GM11168 (cell line): Measurements from ENCODE around the gene SPSB4.

Experiments
- in situ Hi-C: fragments of 300-500 bp; cut with MboI; formaldehyde crosslinking; loops from one replicate; pipeline ENCODE4 v1.12.0; 2022; ENCODE audit warnings: low sequenced_read_pairs; ENCODE audit not compliant: unreplicated experiment

Gene SPSB4

GRCh38 chr3:141072950-141073349 is 21.8 kb downstream of the SPSB4 start:
- in situ Hi-C loops: no loop called here

DNA sequence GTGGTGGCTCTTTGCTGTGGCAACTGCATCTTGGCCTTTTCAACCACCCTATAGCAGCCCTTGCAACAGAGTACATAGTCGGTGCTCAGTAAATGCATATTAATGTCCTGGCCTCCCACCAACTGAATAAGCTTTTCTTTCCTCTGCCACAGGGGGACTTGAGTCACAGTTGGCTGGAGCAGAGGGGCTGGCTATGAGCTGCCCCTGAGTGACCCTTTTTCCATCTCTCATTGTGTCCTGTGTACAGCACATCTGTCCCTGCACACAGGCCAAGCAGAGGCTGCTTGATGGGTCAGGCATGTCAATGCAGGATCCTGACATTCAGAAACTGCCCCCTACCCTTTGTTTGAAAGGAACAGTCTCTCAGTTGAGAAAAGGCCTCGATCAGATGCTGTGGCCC is 22.4 kb downstream of the SPSB4 start:
- in situ Hi-C loops: no loop called here

DNA sequence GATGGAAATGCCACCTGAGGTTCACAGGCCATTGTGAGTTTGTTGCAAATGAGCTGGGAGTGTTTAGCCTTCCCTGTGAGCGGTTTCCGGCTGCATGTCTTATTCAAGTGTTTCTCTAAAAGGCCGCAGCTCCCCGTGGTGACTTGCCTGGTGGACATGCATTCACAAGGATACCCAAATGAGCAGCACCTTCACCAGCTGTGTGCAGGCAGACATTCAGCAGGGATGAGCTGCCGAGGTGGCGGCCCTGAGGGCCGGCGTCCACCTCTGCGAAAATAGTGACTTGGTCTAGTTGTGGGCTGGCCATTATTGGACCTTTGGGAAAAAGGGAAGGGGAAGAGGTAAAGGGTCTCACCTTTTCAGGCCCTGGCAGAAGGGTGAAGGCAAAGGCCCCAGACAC is 23.4 kb downstream of the SPSB4 start:
- in situ Hi-C loops: no loop called here

DNA sequence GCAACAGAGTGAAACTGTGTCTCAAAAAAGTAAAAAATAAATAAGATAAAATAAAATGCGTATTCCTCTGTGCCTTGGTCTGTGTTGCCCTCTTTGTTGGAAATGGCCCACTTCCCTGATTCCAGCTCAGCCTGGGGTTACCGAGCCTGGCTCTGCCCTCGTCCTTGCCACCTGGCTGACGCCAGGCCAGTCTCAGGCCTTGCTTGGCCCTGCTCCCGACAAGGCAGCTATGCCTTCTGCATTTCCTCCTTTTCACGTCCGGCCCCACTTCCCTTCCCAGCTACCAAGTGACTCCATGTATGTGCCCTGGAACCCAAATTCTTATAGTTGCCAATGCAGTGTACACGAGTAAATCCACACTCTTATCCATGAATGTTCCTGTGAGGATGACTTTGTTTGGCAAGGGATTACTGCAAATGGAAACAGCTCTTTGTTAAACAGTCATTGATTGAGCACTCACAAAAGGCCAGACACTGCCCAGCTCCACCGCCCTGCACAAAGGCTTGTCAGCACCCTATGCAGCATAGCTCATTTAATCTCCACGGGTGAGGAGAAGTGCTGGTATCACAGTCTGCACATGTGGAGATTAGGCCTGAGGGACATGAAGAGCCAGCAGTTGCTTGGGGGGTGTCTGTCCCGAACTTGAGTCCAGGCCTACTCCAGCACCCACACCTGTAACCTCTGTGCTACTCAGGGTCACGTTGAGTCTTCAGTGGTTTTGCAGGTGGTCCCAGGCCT is 25.1 kb downstream of the SPSB4 start:
- in situ Hi-C loops: no loop called here

DNA sequence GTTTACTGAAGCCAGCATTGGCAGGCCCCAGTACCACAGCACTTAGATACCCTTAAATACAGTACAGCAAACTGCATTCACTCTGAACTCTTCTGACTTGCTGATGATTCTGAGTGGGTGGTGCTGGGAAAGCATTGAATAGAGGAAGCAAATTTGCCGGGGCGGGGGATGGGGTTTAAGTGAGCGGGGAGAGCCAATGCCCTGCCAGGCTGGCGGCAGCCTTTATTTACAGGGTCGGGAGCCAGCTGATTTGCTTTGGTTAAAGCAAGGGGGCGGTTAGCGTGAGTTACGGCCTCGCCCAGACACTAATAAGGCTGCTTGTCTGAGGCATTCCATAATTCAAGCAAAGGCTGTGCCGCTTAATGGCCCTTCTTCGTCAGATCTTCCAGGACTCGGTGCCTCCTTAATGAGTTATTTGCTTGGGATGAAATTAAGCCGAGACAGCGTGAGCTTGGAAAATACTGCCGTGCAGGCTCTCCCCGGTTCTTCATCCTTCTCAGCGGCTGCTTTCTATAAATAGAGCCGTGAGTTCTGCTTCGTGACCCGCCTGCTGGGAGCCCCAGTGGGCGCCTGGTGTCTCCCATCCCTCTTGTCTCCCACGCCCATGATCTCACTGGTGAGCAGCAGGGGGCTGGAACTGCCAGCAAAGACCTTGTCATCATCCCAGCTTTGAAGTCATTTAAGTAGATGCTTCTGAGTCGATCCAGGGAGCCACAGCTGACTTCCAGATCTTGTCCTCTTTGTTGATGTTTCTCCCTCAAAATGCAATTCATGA is 25.8 kb downstream of the SPSB4 start:
- in situ Hi-C loops: no loop called here

GRCh38 chr3:141077631-141078030 is 26.5 kb downstream of the SPSB4 start:
- in situ Hi-C loops: no loop called here

- in situ Hi-C loops: no loop called here
Observed at GRCh38 chr3:141078200-141078599, 27.1 kb downstream of the SPSB4 start.

DNA sequence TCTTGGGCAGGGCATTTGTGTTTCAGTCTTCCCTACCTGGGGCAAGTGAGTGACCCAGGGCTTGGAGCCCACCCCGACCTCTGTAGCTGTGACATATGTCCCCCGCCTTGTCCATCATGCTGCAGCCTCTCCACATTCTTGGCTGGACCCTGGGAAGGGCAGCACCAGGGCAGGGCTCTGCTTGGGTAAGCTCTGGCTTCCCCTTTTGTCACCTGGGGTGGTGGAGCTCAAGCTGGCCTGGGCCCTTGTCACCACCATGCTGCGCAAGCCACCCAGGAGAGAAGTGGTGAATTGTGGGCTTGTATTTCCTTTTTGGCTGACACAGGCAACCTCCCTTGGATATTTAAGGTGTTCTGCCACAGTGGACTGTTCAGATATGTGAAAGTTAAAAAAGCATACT is 29.3 kb downstream of the SPSB4 start:
- in situ Hi-C loops: no loop called here

DNA sequence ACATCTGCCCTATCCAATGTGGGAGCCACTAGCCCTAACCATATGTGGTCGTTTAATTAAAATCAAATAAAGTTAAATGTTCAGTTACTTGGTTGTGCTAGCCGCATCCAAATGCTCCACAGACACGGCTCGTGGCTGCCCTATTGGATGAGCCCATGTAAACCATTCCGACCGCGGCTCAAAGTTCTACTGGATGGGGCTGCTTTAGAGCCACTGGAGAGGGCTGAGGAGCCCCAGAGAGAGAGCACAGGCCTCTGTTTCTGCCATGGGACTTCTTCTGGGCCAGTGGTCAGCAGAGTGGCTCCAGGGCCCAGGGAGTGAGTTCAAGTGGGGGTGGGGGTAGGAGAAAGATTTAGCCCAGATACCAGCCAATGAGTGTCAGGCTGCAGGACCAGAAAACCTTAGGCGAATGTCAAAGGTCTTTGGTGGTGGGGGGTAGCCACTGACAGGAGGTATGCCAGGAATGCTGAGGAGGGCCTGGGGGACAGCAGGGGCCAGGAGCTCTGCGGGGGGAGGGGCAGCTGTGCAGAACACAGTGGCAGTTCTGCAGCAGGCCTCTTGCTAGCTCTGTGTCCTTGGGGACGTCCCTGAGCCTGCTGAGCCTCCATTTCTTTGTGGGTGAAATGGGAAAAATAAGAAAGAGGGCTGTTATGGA is 30.1 kb downstream of the SPSB4 start:
- in situ Hi-C loops: no loop called here

GRCh38 chr3:141082064-141082463 is 30.9 kb downstream of the SPSB4 start:
- in situ Hi-C loops: no loop called here

GRCh38 chr3:141083226-141083625 is 32.1 kb downstream of the SPSB4 start:
- in situ Hi-C loops: no loop called here

GRCh38 chr3:141083836-141084649 is 32.9 kb downstream of the SPSB4 start:
- in situ Hi-C loops: no loop called here

DNA sequence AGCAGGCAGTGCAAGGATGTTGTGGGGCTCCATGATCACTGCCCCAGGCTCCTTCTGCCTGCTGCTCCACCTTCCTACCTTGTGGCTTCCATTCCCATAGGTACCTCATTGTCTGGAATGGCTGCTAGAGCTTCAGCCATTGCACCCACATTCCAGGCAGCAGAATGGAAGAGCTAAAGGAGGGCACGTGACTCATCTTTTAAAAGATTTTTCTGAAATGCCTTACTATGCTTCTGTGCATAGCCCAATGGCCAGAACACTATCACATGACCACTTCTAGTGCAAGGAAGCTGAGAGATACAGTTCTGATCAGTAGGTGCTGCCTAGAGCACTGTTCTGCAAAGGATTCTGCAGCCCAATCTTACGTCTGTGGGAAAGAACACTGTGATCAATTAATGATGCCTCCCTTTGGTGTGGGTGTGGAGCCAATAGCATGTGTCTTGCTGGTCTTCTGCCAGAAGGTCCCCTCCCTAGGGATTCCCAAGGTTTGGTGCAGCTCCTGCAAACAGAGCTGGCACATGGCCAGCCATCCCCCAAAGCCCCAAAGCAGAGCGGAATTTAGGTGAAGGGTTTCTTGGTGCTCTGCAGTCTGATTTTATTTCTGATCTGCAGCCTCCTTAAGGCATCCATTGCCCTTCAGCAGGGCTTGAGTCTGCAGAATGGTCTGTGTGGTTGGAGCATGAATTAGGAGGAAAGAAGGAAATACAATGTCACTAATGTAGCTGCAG is 34.4 kb downstream of the SPSB4 start:
- in situ Hi-C loops: no loop called here

- in situ Hi-C loops: no loop called here
Observed at GRCh38 chr3:141086188-141086587, 35.0 kb downstream of the SPSB4 start.

DNA sequence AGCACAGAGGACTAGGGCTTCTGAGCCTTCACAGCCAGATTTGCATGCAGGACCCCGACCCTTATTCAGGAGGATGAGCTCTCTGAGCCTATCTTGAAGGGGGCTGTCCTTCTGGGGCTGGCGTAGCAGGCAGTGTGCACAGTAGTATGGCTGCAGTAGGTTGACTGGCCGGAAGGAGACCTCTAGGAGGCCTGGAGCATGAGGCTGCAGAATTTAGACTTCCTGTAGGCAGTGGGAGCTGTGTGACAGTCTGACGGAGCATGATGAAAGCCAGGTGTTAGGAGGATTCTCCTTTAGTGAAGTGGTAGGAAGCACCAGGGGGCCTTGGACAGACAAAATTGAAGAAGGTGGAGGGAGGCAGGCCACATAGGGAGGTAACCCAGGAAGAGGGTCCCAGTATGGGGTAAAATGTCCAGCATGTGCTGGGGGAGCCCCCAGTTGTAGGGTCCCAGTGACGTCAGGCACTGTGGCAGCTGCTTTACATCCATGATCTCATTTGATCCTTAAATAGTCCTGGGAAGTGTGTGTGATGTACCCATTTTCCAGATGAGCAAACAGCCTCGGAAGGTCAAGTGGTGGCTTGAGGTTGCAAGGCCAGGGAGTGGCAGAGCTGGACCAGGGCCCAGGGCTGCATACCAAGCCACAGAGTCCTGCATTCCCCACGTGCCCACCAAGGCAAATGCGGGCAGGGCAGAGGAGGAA is 36.1 kb downstream of the SPSB4 start:
- in situ Hi-C loops: no loop called here

DNA sequence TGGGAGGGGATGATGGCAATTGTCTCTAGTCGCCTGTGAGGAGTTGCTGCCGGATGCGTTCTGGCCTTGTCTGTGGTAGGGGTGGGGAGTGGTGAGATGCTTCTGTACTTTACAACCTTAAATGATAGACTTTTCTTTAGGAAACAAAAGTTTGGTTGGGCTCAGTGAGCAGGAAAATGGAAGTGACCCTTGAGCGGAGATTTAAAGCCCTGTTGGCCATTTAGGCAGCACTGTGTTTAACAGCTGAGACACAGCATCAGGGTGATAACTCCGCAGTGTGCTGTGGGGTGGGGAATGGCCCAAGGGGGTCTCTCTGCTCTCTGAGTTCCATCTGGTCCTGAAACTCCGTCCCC is 36.6 kb downstream of the SPSB4 start:
- in situ Hi-C loops: no loop called here

DNA sequence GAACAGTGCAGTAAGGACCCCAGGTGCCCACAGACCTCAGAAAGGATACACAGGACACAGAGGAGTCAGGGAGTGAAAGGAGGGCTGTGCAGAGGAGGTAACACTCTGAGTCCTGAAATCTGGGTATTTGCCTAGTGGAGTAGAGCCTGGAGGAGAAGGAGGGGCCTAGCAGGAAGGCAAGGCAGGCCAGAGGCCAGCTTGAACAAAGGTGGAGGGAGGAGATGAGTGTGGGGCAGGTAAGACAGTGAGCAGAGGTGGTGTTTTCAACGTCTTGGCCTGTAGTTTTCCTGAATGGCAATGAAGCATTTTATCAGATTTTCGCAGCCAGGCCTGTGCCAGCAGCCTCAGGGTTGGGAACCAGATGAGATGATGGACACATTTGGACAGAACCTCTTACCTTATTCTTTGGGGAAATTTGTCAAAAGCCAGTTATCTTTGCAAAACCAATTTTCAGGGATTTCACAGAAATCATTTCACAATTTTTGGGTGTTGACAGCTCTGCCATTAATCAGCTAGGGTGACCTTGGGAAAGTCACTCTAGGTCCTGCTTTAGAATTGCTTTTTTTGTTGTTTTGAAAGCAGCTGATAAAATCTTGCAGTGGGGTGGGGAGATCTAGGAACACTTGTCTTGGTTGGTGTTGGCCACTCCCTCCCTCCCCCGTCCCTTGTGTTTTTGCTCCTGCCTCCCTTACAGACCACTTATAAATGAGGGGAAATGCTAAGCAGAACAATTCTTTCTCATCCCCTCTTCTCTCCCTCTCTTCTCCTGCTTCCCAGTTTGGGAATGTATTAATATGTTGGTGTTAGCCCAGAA is 38.4 kb downstream of the SPSB4 start:
- in situ Hi-C loops: no loop called here

GRCh38 chr3:141091426-141091825 is 40.3 kb downstream of the SPSB4 start:
- in situ Hi-C loops: no loop called here

- in situ Hi-C loops: no loop called here
Observed at GRCh38 chr3:141092663-141093062, 41.5 kb downstream of the SPSB4 start.
